ENCODE measurements around the gene TEX19.
A peak's percentile ranks its signal among the peaks of the same experiment; 100 is the strongest.
"Not testable (repeated sequence)": the region's sequence is repeated elsewhere in the genome, so short reads cannot be mapped to it uniquely, and the experiment has no call there.

The TEX19 gene

DNA sequence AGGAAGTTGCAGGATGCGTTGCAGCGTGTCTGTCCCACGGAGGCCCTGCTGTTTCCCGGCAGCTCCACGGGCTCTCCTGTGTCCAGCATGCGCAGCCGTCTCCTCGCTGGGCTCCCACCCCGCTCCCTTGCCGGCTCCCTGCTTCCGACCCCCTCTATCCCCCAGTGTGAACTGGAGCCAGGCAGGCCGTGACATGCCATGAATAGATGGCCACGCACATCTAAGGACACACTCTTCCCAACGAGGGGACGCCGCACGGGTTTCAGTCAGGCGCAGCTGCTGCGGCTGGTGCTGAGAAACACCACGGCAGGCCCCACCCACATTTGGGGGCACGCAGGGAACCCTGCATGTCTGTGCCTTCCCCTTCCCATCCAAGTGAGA lies 49.9 kb downstream of the TEX19 start:
- Histone ChIP-seq H2BK120ac (ENCODE audit: low read depth, low read length) (no peak overlapping the region), H4K91ac (ENCODE audit: low read length) (no peak overlapping the region), H3K4me1 (ENCODE audit: control insufficient read depth, insufficient read depth, low read depth, low read length) (peaks cover 46% of the 10 kb centered on the region), H2BK5ac (ENCODE audit: low read depth, low read length, poor library complexity, severe bottlenecking) (no peak overlapping the region), H2BK15ac (ENCODE audit: low read depth, poor library complexity, severe bottlenecking) (no peak overlapping the region), H3K23ac (ENCODE audit: low read length in 2 of 2) (no peak overlapping the region), H3K4ac (ENCODE audit: low read depth in 1 of 2, low read length in 2 of 2) (no peak overlapping the region), H3K9me3 (ENCODE audit: control insufficient read depth, low read length) (no peaks in the 10 kb centered on the region), H3K79me1 (replicated peaks; ENCODE audit: low read length, poor library complexity, severe bottlenecking) (peaks cover 18% of the 10 kb centered on the region), H3K9ac (ENCODE audit: low read length) (no peak overlapping the region), H3K27ac (ENCODE audit: low read length, poor library complexity, severe bottlenecking) (no peak overlapping the region), H3K36me3 (ENCODE audit: control insufficient read depth in 1 of 2, insufficient read depth in 2 of 2, low read depth in 1 of 2, low read length in 2 of 2) (peaks cover 17 to 33% of the 10 kb centered on the region in 2 experiments), H2AK5ac (ENCODE audit: low read length, severe bottlenecking) (peak overlapping the region; percentile 17), H3K14ac (ENCODE audit: low read length in 2 of 2) (no peak overlapping the region), H3K4me2 (ENCODE audit: low read length, poor library complexity, severe bottlenecking) (no peak overlapping the region), H3K4me3 (ENCODE audit: insufficient read depth in 1 of 2, low read depth in 1 of 2, low read length in 2 of 2) (no peak overlapping the region), H2AFZ (ENCODE audit: low read depth, low read length) (no peak overlapping the region), H2BK12ac (ENCODE audit: low read length in 2 of 2) (no peak overlapping the region), H3K18ac (ENCODE audit: low read depth in 1 of 2, low read length in 2 of 2) (no peak overlapping the region), H3K27me3 (ENCODE audit: control insufficient read depth in 1 of 2, insufficient read depth in 1 of 2, low read length in 2 of 2) (no peaks in the 10 kb centered on the region), H4K8ac (ENCODE audit: low read length) (no peak overlapping the region)
- DNase-seq = no peak
- 94% methylated on average over 21 of the region's 21 CpGs for WGBS

DNA sequence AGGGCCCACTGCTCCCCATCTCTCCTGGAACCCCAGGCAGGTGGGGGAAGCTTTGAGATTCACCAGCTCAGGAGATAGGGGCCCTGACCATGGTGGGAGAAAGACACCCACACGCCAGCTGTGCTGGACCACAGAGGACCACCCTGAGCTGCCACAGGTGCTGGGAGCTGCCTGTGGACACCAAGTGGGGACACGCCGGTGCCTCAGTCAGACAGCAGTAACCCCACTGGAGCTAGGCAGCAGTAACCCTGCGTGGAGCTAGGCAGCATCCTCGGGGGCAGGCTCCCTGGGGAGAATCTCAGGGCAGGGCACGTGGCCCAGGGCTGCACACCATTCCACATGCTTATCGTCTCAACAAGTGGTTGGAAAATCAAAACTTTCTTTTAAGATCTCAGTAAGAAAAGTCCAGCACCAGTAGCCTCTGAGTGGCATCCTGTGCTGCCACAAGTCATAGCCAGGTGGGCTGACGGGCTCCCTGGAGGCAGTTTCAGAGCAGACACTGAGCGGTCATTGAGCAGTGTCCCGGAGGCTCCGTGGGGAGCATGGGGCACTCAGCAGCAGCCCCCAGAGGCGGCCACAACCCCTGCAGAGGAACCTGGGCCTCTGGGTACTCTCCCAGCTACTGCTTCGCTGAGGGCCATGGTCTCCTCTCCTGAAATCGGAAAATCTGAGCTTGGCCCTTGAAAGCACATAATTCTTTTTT lies 51.1 kb downstream of the TEX19 start:
- Histone ChIP-seq H2AFZ (ENCODE audit: low read depth, low read length) (no peak overlapping the region), H3K27me3 (ENCODE audit: control insufficient read depth in 1 of 2, insufficient read depth in 1 of 2, low read length in 2 of 2) (no peaks in the 10 kb centered on the region), H4K8ac (ENCODE audit: low read length) (no peak overlapping the region), H3K14ac (ENCODE audit: low read length in 2 of 2) (no peak overlapping the region), H3K4me3 (ENCODE audit: insufficient read depth in 1 of 2, low read depth in 1 of 2, low read length in 2 of 2) (no peak overlapping the region), H3K9me3 (ENCODE audit: control insufficient read depth, low read length) (no peaks in the 10 kb centered on the region), H3K36me3 (ENCODE audit: control insufficient read depth in 1 of 2, insufficient read depth in 2 of 2, low read depth in 1 of 2, low read length in 2 of 2) (peaks cover 14 to 28% of the 10 kb centered on the region in 2 experiments), H3K9ac (ENCODE audit: low read length) (no peak overlapping the region), H3K4me1 (ENCODE audit: control insufficient read depth, insufficient read depth, low read depth, low read length) (peaks cover 43% of the 10 kb centered on the region), H2AK5ac (ENCODE audit: low read length, severe bottlenecking) (peak overlapping the region; percentile 58), H4K91ac (ENCODE audit: low read length) (no peak overlapping the region), H2BK15ac (ENCODE audit: low read depth, poor library complexity, severe bottlenecking) (no peak overlapping the region), H2BK120ac (ENCODE audit: low read depth, low read length) (no peak overlapping the region), H3K79me1 (replicated peaks; ENCODE audit: low read length, poor library complexity, severe bottlenecking) (peaks cover 23% of the 10 kb centered on the region), H3K27ac (ENCODE audit: low read length, poor library complexity, severe bottlenecking) (no peak overlapping the region), H3K23ac (ENCODE audit: low read length in 2 of 2) (no peak overlapping the region), H3K4me2 (ENCODE audit: low read length, poor library complexity, severe bottlenecking) (no peak overlapping the region), H3K18ac (ENCODE audit: low read depth in 1 of 2, low read length in 2 of 2) (no peak overlapping the region), H2BK12ac (ENCODE audit: low read length in 2 of 2) (no peak overlapping the region), H2BK5ac (ENCODE audit: low read depth, low read length, poor library complexity, severe bottlenecking) (no peak overlapping the region), H3K4ac (ENCODE audit: low read depth in 1 of 2, low read length in 2 of 2) (no peak overlapping the region)
- 97% methylated on average over 12 of the region's 14 CpGs for WGBS
- no peak for DNase-seq

DNA sequence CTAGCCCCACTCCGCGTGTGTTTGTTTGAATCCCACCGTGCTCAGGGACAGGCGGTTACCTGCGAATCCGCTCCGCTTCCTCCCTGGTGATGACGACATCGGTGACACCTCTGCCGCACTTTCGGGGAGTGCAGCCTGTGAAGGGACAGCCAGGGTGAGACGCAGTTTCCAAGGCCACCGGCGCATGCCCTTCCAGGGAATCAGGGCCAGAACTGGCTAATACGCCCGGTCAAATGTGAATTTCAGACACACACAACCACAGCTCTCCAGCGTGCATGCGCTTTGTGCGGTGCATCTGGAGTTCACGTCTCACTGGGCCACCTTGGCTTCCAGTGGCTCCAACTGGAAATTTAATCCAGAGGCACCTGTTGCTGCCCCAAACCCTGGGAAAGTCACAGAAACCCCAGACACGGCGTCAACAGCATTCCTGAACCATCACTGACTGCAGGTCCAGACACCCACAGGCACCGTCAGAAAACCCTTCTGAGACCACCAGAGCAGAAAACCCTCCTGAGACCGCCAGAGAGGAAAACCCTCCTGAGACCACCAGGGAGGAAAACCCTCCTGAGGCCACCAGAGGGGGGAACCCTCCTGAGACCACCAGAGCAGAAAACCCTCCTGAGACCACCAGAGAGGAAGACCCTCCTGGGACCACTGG lies 52.5 kb downstream of the TEX19 start:
- no peak overlapping the region for H2BK15ac ChIP-seq (ENCODE audit: low read depth, poor library complexity, severe bottlenecking)
- H3K4ac ChIP-seq (ENCODE audit: low read depth in 1 of 2, low read length in 2 of 2) = no peak overlapping the region
- no peak overlapping the region for H2AFZ ChIP-seq (ENCODE audit: low read depth, low read length)
- H2BK5ac ChIP-seq (ENCODE audit: low read depth, low read length, poor library complexity, severe bottlenecking) = no peak overlapping the region
- no peak overlapping the region for H3K4me3 ChIP-seq (ENCODE audit: insufficient read depth in 1 of 2, low read depth in 1 of 2, low read length in 2 of 2)
- no peak for DNase-seq
- no peak overlapping the region for H4K8ac ChIP-seq (ENCODE audit: low read length)
- no peaks in the 10 kb centered on the region for H3K27me3 ChIP-seq (ENCODE audit: control insufficient read depth in 1 of 2, insufficient read depth in 1 of 2, low read length in 2 of 2)
- no peak overlapping the region for H2AK5ac ChIP-seq (ENCODE audit: low read length, severe bottlenecking)
- 96% methylated on average over 24 of the region's 24 CpGs for WGBS
- no peak overlapping the region for H3K14ac ChIP-seq (ENCODE audit: low read length in 2 of 2)
- no peak overlapping the region for H3K18ac ChIP-seq (ENCODE audit: low read depth in 1 of 2, low read length in 2 of 2)
- no peaks in the 10 kb centered on the region for H3K9me3 ChIP-seq (ENCODE audit: control insufficient read depth, low read length)
- no peak overlapping the region for H2BK12ac ChIP-seq (ENCODE audit: low read length in 2 of 2)
- H3K79me1 ChIP-seq (replicated peaks; ENCODE audit: low read length, poor library complexity, severe bottlenecking) = peaks cover 21% of the 10 kb centered on the region
- H4K91ac ChIP-seq (ENCODE audit: low read length) = no peak overlapping the region
- H3K4me2 ChIP-seq (ENCODE audit: low read length, poor library complexity, severe bottlenecking) = no peak overlapping the region
- H3K23ac ChIP-seq (ENCODE audit: low read length in 2 of 2) = no peak overlapping the region
- H2BK120ac ChIP-seq (ENCODE audit: low read depth, low read length) = no peak overlapping the region
- no peak overlapping the region for H3K9ac ChIP-seq (ENCODE audit: low read length)
- H3K4me1 ChIP-seq (ENCODE audit: control insufficient read depth, insufficient read depth, low read depth, low read length) = peaks cover 41% of the 10 kb centered on the region
- H3K27ac ChIP-seq (ENCODE audit: low read length, poor library complexity, severe bottlenecking) = no peak overlapping the region
- H3K36me3 ChIP-seq (ENCODE audit: control insufficient read depth in 1 of 2, insufficient read depth in 2 of 2, low read depth in 1 of 2, low read length in 2 of 2) = peaks cover 12 to 23% of the 10 kb centered on the region in 2 experiments

DNA sequence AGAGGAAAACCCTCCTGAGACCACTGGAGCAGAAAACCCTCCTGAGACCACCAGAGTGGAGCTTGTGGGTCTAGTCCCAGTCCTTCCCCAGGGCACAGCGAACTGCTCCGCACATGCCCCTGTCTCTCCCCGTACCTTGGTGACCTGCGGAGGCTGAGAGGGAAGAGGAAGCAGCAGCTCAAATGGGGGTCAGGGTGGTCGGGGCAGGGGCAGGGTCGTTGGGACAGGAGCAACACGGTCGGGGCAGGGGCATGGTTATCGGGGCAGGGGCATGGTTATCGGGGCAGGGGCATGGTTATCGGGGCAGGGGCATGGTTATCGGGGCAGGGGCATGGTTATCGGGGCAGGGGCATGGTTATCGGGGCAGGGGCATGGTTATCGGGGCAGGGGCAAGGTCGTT lies 53.0 kb downstream of the TEX19 start:
- not testable (repeated sequence) for H3K4me3 ChIP-seq (ENCODE audit: insufficient read depth in 1 of 2, low read depth in 1 of 2, low read length in 2 of 2); H4K8ac ChIP-seq (ENCODE audit: low read length); H3K4ac ChIP-seq (ENCODE audit: low read depth in 1 of 2, low read length in 2 of 2); H2AK5ac ChIP-seq (ENCODE audit: low read length, severe bottlenecking); H2BK12ac ChIP-seq (ENCODE audit: low read length in 2 of 2); H4K91ac ChIP-seq (ENCODE audit: low read length); H3K27ac ChIP-seq (ENCODE audit: low read length, poor library complexity, severe bottlenecking); DNase-seq; H3K4me2 ChIP-seq (ENCODE audit: low read length, poor library complexity, severe bottlenecking); H2BK15ac ChIP-seq (ENCODE audit: low read depth, poor library complexity, severe bottlenecking); H3K9ac ChIP-seq (ENCODE audit: low read length); H3K14ac ChIP-seq (ENCODE audit: low read length in 2 of 2); H2BK120ac ChIP-seq (ENCODE audit: low read depth, low read length); H2AFZ ChIP-seq (ENCODE audit: low read depth, low read length); H3K9me3 ChIP-seq (ENCODE audit: control insufficient read depth, low read length); H3K18ac ChIP-seq (ENCODE audit: low read depth in 1 of 2, low read length in 2 of 2); H2BK5ac ChIP-seq (ENCODE audit: low read depth, low read length, poor library complexity, severe bottlenecking); H3K27me3 ChIP-seq (ENCODE audit: control insufficient read depth in 1 of 2, insufficient read depth in 1 of 2, low read length in 2 of 2); H3K23ac ChIP-seq (ENCODE audit: low read length in 2 of 2)
- 95% methylated on average over 16 of the region's 16 CpGs for WGBS
- peaks cover 37% of the 10 kb centered on the region for H3K4me1 ChIP-seq (ENCODE audit: control insufficient read depth, insufficient read depth, low read depth, low read length)
- peaks cover 12 to 23% of the 10 kb centered on the region in 2 experiments for H3K36me3 ChIP-seq (ENCODE audit: control insufficient read depth in 1 of 2, insufficient read depth in 2 of 2, low read depth in 1 of 2, low read length in 2 of 2)
- peaks cover 21% of the 10 kb centered on the region for H3K79me1 ChIP-seq (replicated peaks; ENCODE audit: low read length, poor library complexity, severe bottlenecking)
